GM12891 (cell line): ENCODE results near the gene APOBEC4.
"Not testable (repeated sequence)": the region's sequence is repeated elsewhere in the genome, so short reads cannot be mapped to it uniquely, and the experiment has no call there.

Experiments
- PAX5 ChIP-seq: IDR thresholded peaks from 2 replicates; pipeline ENCODE4 v1.6.1; 2011; ENCODE audit warnings: low read length, moderate library complexity, mild to moderate bottlenecking; ENCODE audit not compliant: insufficient read depth, severe bottlenecking
- POLR2A ChIP-seq: IDR thresholded peaks from 2 replicates; pipeline ENCODE4 v1.6.1; 2011; ENCODE audit warnings: low read depth, low read length, control low read depth
- POLR2AphosphoS5 ChIP-seq: IDR thresholded peaks from 2 replicates; pipeline ENCODE4 v1.6.1; 2011; ENCODE audit warnings: low read depth, low read length, control low read depth
- POU2F2 ChIP-seq: IDR thresholded peaks from 2 replicates; pipeline ENCODE4 v1.6.1; 2011; ENCODE audit warnings: low read depth, mild to moderate bottlenecking, control low read depth, low read length, moderate library complexity
- SPI1 ChIP-seq: IDR thresholded peaks from 2 replicates; pipeline ENCODE4 v1.6.1; 2011; ENCODE audit warnings: low read depth, low read length, control low read depth
- TAF1 ChIP-seq: IDR thresholded peaks from 2 replicates; pipeline ENCODE4 v1.6.1; 2011; ENCODE audit warnings: low read depth, low read length, control low read depth

- not testable (repeated sequence) for TF ChIP-seq POLR2A, SPI1, POLR2AphosphoS5, TAF1, POU2F2, PAX5
Observed at GRCh38 chr1:183679363-183679762, 26.2 kb upstream of the APOBEC4 start.
